ENCODE measurements around the gene NCKAP5L. TPM values are rescaled to one million over a fixed set of nuclear protein-coding genes. Genes with fewer than 3 reads are reported as not detected.

The NCKAP5L gene
- total RNA-seq, 2 donors from 2014 or later: 5.4 to 5.6 TPM

- DNase-seq (no peak), ATAC-seq (replicated peaks in 1 of 2) (no peak)
- H3K9me3 Mint-ChIP-seq: no peaks in the 10 kb centered on the region
- no peaks in the 10 kb centered on the region for H3K4me1 Mint-ChIP-seq (ENCODE audit: low read depth)
- H3K27ac Mint-ChIP-seq: no peak overlapping the region
- no peak overlapping the region for H3K4me3 Mint-ChIP-seq
- no peaks in the 10 kb centered on the region for H3K36me3 Mint-ChIP-seq (ENCODE audit: insufficient read depth in 2 of 2)
- H3K27me3 Mint-ChIP-seq (ENCODE audit: low read depth): no peaks in the 10 kb centered on the region
Observed at GRCh38 chr12:49798248-49798647, 30.0 kb downstream of the NCKAP5L start.

GRCh38 chr12:49797449-49797776 is 30.8 kb downstream of the NCKAP5L start:
- no peaks in the 10 kb centered on the region for H3K36me3 Mint-ChIP-seq (ENCODE audit: insufficient read depth in 2 of 2)
- no peaks in the 10 kb centered on the region for H3K9me3 Mint-ChIP-seq
- no peak overlapping the region for H3K4me3 Mint-ChIP-seq
- DNase-seq: no peak
- H3K27me3 Mint-ChIP-seq (ENCODE audit: low read depth): no peaks in the 10 kb centered on the region
- no peak overlapping the region for H3K27ac Mint-ChIP-seq
- H3K4me1 Mint-ChIP-seq (ENCODE audit: low read depth): no peaks in the 10 kb centered on the region
- no peak for ATAC-seq (replicated peaks in 1 of 2)

GRCh38 chr12:49796606-49797448 is 31.4 kb downstream of the NCKAP5L start:
- H3K4me1 Mint-ChIP-seq (ENCODE audit: low read depth): no peaks in the 10 kb centered on the region

GRCh38 chr12:49796155-49796554 is 32.1 kb downstream of the NCKAP5L start:
- no peak overlapping the region for H3K27ac Mint-ChIP-seq
- H3K4me1 Mint-ChIP-seq (ENCODE audit: low read depth): no peaks in the 10 kb centered on the region
- no peak for ATAC-seq (replicated peaks in 1 of 2)
- no peaks in the 10 kb centered on the region for H3K27me3 Mint-ChIP-seq (ENCODE audit: low read depth)
- no peak for DNase-seq
- H3K9me3 Mint-ChIP-seq: no peaks in the 10 kb centered on the region
- H3K4me3 Mint-ChIP-seq: no peak overlapping the region
- H3K36me3 Mint-ChIP-seq (ENCODE audit: insufficient read depth in 2 of 2): no peaks in the 10 kb centered on the region

More at GRCh38 chr12:49796606-49797448, 31.4 kb downstream of the NCKAP5L start:
- DNase-seq (no peak), ATAC-seq (replicated peaks in 1 of 2) (no peak)
- H3K36me3 Mint-ChIP-seq (ENCODE audit: insufficient read depth in 2 of 2): no peaks in the 10 kb centered on the region
- H3K27ac Mint-ChIP-seq: no peak overlapping the region
- H3K9me3 Mint-ChIP-seq: no peaks in the 10 kb centered on the region
- no peak overlapping the region for H3K4me3 Mint-ChIP-seq
- no peaks in the 10 kb centered on the region for H3K27me3 Mint-ChIP-seq (ENCODE audit: low read depth)

- H3K27ac Mint-ChIP-seq: no peak overlapping the region
- no peaks in the 10 kb centered on the region for H3K9me3 Mint-ChIP-seq
- ATAC-seq (replicated peaks in 1 of 2) (no peak), DNase-seq (no peak)
- H3K27me3 Mint-ChIP-seq (ENCODE audit: low read depth): no peaks in the 10 kb centered on the region
- no peak overlapping the region for H3K4me3 Mint-ChIP-seq
- H3K36me3 Mint-ChIP-seq (ENCODE audit: insufficient read depth in 2 of 2): no peaks in the 10 kb centered on the region
- H3K4me1 Mint-ChIP-seq (ENCODE audit: low read depth): no peaks in the 10 kb centered on the region
Observed at GRCh38 chr12:49795654-49796105, 32.5 kb downstream of the NCKAP5L start.

- no peaks in the 10 kb centered on the region for H3K4me1 Mint-ChIP-seq (ENCODE audit: low read depth)
- ATAC-seq (replicated peaks in 1 of 2): no peak
- H3K27ac Mint-ChIP-seq: no peak overlapping the region
- H3K9me3 Mint-ChIP-seq: no peaks in the 10 kb centered on the region
- no peak overlapping the region for H3K4me3 Mint-ChIP-seq
- DNase-seq: no peak
- H3K27me3 Mint-ChIP-seq (ENCODE audit: low read depth): no peaks in the 10 kb centered on the region
- H3K36me3 Mint-ChIP-seq (ENCODE audit: insufficient read depth in 2 of 2): no peaks in the 10 kb centered on the region
Observed at GRCh38 chr12:49794811-49795653, 33.2 kb downstream of the NCKAP5L start.

GRCh38 chr12:49794021-49794420 is 34.2 kb downstream of the NCKAP5L start:
- no peak for DNase-seq
- no peaks in the 10 kb centered on the region for H3K27me3 Mint-ChIP-seq (ENCODE audit: low read depth)
- no peak overlapping the region for H3K4me3 Mint-ChIP-seq
- H3K27ac Mint-ChIP-seq: no peak overlapping the region
- no peaks in the 10 kb centered on the region for H3K4me1 Mint-ChIP-seq (ENCODE audit: low read depth)
- H3K36me3 Mint-ChIP-seq (ENCODE audit: insufficient read depth in 2 of 2): no peaks in the 10 kb centered on the region
- no peak for ATAC-seq (replicated peaks in 1 of 2)
- no peaks in the 10 kb centered on the region for H3K9me3 Mint-ChIP-seq

GRCh38 chr12:49793620-49794019 is 34.6 kb downstream of the NCKAP5L start:
- no peaks in the 10 kb centered on the region for H3K36me3 Mint-ChIP-seq (ENCODE audit: insufficient read depth in 2 of 2)
- no peaks in the 10 kb centered on the region for H3K27me3 Mint-ChIP-seq (ENCODE audit: low read depth)
- H3K4me1 Mint-ChIP-seq (ENCODE audit: low read depth): no peaks in the 10 kb centered on the region
- ATAC-seq (replicated peaks in 1 of 2) (no peak), DNase-seq (no peak)
- no peak overlapping the region for H3K27ac Mint-ChIP-seq
- no peaks in the 10 kb centered on the region for H3K9me3 Mint-ChIP-seq
- H3K4me3 Mint-ChIP-seq: no peak overlapping the region

GRCh38 chr12:49792976-49793580 is 35.1 kb downstream of the NCKAP5L start:
- no peaks in the 10 kb centered on the region for H3K9me3 Mint-ChIP-seq
- no peaks in the 10 kb centered on the region for H3K27me3 Mint-ChIP-seq (ENCODE audit: low read depth)
- no peaks in the 10 kb centered on the region for H3K4me1 Mint-ChIP-seq (ENCODE audit: low read depth)
- no peak overlapping the region for H3K4me3 Mint-ChIP-seq
- H3K27ac Mint-ChIP-seq: no peak overlapping the region
- DNase-seq (no peak), ATAC-seq (replicated peaks in 1 of 2) (no peak)
- no peaks in the 10 kb centered on the region for H3K36me3 Mint-ChIP-seq (ENCODE audit: insufficient read depth in 2 of 2)

GRCh38 chr12:49792181-49792970 is 35.8 kb downstream of the NCKAP5L start:
- peaks cover 0 to 3% of the 10 kb centered on the region in 2 donors for H3K9me3 Mint-ChIP-seq
- H3K27me3 Mint-ChIP-seq (ENCODE audit: low read depth): no peaks in the 10 kb centered on the region
- DNase-seq: no peak
- no peak for ATAC-seq (replicated peaks in 1 of 2)
- no peak overlapping the region for H3K4me3 Mint-ChIP-seq
- H3K36me3 Mint-ChIP-seq (ENCODE audit: insufficient read depth in 2 of 2): no peaks in the 10 kb centered on the region
- no peaks in the 10 kb centered on the region for H3K4me1 Mint-ChIP-seq (ENCODE audit: low read depth)
- no peak overlapping the region for H3K27ac Mint-ChIP-seq

GRCh38 chr12:49791700-49792099 is 36.5 kb downstream of the NCKAP5L start:
- Mint-ChIP-seq H3K4me3 (no peak overlapping the region), H3K4me1 (ENCODE audit: low read depth) (no peaks in the 10 kb centered on the region), H3K9me3 (peaks cover 0 to 3% of the 10 kb centered on the region in 2 donors), H3K27ac (no peak overlapping the region), H3K27me3 (ENCODE audit: low read depth) (no peaks in the 10 kb centered on the region), H3K36me3 (ENCODE audit: insufficient read depth in 2 of 2) (no peaks in the 10 kb centered on the region)
- ATAC-seq (replicated peaks in 1 of 2) (no peak), DNase-seq (no peak)

- DNase-seq: no peak
Observed at GRCh38 chr12:49790741-49791555, 37.3 kb downstream of the NCKAP5L start.

More at GRCh38 chr12:49790741-49791555, 37.3 kb downstream of the NCKAP5L start:
- Mint-ChIP-seq H3K9me3 (peaks cover 0 to 3% of the 10 kb centered on the region in 2 donors), H3K27ac (no peak overlapping the region), H3K36me3 (ENCODE audit: insufficient read depth in 2 of 2) (no peaks in the 10 kb centered on the region), H3K4me1 (ENCODE audit: low read depth) (no peaks in the 10 kb centered on the region), H3K27me3 (ENCODE audit: low read depth) (no peaks in the 10 kb centered on the region), H3K4me3 (no peak overlapping the region)
- no peak for ATAC-seq (replicated peaks in 1 of 2)
